SKM-1 treated with dmso at 0.1 percent for 144 hours (cell line): Measurements from ENCODE around the gene ZBTB11.
"Not testable (repeated sequence)": the region's sequence is repeated elsewhere in the genome, so short reads cannot be mapped to it uniquely, and the experiment has no call there.

Experiments used
- DNase-seq: peaks from one replicate; lab custom pipeline; 2025; ENCODE audit not compliant: unreplicated experiment; lab: John Stamatoyannopoulos, UW

ZBTB11 gene

DNA sequence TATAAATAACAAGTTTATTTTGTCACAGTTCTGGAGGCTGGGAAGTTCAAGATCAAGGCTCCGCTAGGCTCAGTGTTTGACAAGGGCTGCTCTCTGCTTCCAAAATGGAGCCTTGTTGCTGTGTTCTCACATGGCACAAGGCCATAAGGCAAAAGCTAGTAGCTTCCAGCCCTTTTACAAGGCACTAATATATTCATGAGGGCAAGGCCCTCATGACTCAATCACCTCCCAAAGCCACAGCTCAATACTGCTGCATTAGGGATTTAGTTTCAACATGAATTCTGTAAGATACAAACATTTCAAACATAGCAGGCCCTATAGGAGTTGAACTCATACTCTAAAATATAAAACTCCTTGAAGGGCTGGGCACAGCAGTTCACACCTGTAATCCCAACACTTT, 30.2 kb downstream of the ZBTB11 start:
- DNase-seq: no peak

- DNase-seq: no peak
Measured at GRCh38 chr3:101643861-101644613, 32.9 kb downstream of the ZBTB11 start.

GRCh38 chr3:101643009-101643844, 33.7 kb downstream of the ZBTB11 start:
- no peak for DNase-seq

DNA sequence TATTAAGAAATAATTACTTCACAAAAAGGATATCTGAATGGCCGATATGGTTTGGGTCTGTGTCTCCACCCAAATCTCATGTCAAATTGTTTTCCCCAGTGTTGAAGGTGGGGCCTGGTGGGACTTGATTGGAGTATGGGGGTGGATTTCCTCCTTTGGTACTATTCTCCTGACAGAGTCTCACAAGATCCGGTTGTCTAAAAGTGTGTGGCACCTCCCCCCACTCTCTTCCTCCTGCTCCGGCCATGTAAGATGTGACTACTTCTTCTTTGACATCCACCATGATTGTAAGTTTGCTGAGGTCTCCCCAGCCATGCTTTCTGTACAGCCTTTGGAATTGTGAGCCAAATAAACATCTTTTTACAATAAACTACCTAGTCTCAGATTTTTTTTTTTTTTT, 34.5 kb downstream of the ZBTB11 start:
- DNase-seq: no peak

DNA sequence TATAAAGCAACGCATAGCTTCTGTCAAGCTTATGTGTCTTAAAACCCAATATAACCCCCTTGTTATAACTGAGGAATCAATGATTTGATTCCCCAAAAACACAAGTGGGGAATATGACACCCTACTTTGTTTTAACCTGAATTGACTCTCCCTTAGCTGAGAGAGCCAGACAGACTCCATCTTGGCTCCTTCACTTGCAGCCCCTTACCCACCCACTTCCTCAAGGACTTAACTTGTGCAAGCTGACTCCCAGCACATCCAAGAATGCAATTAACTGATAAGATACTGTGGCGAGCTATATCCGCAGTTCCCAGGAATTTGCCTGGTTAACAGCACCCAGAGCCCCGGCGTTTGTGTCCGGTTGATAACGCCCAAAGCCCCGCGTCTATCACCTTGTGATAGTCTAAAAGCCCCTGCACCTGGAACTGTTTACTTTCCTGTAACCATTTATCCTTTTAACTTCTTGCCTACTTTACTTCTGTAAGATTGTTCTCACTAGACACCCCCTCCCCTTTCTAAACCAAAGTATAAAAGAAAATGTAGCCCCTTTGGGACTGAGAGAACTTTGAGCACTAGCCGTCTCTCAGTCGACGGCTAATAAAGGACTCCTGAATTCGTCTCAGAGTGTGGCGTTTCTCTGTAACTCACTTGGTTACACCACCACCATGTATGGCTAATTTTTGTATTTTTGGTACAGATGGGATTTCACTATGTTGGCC, 35.4 kb downstream of the ZBTB11 start:
- DNase-seq: not testable (repeated sequence)

DNA sequence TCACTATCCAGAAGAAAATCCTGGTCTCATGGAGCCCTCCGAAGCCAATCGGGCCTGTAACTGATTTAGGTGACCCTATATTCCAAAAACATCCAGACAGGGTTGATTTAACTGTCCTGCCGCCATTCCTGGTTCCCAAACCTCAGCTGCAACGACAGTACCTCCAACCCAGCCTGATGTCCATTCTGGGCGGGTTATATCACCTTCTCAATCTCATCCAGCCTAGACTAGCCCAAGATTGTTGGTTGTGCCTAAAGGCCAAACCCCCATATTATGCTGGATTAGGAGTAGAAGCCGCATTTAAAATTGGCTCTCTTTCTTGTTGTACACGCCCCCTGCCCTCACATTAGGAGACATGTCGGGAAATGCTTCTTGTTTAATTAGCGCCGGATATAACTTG, 36.7 kb downstream of the ZBTB11 start:
- no peak for DNase-seq

- DNase-seq: no peak
Measured at GRCh38 chr3:101639280-101639963, 37.5 kb downstream of the ZBTB11 start.

DNA sequence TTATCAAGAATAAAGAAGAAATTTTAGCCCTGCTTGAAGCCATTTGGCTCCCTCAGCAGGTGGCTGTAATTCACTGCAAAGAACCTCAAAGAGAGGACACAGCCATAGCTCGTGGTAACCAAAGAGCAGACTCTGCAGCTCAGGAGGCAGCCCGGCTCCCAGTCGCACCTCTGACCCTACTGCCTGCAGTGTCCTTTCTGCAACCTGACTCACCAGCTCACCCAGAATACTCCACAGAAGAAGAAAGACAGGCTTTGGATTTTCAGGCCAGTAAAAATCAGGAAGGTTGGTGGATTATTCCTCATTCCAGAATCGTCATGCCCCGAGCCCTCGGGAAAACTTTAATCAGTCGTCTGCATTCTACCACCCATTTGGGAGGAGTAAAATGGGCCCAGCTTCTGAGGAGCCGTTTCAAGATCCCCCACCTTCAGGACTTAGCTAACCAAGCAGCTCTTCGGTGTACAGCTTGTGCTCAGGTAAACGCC, 38.6 kb downstream of the ZBTB11 start:
- no peak for DNase-seq

GRCh38 chr3:101637451-101637850, 39.5 kb downstream of the ZBTB11 start:
- DNase-seq: no peak

DNA sequence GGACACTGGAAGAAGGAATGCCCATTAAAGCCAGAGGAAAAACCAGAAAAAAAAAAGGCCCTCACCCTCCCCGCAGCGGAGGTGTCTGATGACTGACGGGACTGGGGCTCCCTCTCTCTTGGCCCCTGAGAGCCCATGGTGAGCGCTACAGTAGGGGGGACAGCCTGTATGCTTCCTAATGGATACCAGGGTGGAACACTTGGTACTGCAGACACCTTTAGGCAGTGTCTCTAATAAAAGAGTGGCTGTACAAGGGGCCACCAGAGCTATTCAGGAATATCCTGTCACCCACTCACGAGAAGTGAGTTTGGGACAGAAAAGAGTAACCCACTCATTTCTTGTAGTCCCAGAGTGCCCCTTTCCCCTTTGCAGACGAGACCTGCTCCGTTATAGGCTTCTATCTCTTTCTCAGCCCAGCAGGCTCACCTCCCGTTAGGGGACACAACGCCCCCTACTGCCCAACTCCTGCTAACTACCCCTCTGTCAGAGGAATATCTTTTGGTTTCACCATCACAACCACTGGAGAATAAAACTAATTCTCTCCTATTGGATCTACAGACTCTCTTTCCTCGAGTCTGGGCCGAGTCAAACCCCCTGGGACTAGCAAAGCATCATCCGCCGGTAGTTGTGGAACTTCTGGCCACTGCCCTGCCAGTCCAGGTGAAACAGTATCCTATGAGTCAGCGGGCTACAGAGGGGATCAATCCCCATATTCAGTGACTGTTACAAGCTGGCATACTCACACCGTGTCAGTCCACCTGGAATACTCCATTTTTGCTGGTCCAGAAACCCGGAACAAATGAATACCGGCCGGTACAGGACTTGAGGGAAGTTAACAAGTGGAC, 40.8 kb downstream of the ZBTB11 start:
- peak; percentile 62 for DNase-seq

GRCh38 chr3:101635345-101635744, 41.6 kb downstream of the ZBTB11 start:
- DNase-seq: no peak

DNA sequence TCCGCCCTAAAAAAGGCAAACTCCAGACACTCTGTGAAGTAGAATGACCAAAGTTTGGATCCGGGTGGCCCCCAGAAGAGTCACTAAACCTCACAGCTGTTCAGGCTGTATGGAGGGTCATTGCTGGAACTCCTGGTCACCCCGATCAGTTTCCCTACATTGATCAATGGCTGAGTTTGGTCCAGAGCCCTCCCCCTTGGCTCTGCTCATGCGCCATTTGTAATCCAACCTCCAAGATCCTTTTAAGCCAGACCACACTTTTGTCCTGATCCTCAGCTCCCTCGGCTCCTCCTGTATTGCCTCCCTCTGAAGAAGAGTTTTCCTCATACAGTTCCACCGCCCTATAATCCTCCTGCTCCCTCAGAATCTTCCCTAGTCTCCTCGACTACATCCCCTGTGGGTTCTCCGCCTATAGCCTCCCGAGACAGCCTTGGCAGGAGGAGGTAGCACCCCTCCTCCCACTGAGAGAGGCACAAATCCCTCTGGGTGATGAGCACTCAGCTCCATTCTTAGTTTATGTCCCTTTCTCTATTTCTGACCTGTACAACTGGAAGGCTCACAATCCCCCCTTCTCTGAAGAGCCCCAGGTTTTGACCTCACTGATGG, 42.2 kb downstream of the ZBTB11 start:
- DNase-seq: no peak

GRCh38 chr3:101633186-101633585, 43.7 kb downstream of the ZBTB11 start:
- no peak for DNase-seq

DNA sequence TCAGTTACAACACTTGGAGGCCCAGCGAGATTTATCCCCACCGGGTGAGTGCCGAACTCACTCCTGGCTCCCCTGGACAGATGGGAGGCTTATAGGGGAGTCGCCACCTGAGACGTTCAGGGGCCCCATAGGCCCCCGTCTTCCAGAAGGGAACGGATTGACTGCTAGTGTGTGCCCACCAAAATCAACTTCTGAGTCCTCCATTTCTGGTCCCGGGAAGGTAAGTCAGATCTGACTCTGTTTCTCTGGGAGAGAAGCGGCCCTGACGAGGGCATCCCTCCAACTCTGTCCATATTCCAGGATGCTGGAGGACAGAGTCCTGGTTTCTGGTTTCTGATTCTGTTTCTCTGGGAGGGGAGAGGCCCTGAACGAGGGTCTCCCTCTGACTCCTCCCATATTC, 44.3 kb downstream of the ZBTB11 start:
- no peak for DNase-seq

DNA sequence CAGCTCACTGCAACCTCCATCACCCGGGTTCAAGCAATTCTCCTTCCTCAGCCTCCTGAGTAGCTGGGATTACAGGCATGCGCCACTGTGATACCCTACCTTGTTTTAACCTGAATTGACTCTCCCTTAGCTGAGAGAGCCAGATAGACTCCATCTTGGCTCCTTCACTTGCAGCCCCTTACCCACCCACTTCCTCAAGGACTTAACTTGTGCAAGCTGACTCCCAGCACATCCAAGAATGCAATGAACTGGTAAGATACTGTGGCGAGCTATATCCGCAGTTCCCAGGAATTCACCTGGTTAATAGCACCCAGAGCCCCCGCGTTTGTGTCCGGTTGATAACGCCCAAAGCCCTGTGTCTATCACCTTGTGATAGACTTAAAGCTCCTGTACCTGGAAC, 45.0 kb downstream of the ZBTB11 start:
- not testable (repeated sequence) for DNase-seq

GRCh38 chr3:101631098-101631796, 45.7 kb downstream of the ZBTB11 start:
- no peak for DNase-seq

DNA sequence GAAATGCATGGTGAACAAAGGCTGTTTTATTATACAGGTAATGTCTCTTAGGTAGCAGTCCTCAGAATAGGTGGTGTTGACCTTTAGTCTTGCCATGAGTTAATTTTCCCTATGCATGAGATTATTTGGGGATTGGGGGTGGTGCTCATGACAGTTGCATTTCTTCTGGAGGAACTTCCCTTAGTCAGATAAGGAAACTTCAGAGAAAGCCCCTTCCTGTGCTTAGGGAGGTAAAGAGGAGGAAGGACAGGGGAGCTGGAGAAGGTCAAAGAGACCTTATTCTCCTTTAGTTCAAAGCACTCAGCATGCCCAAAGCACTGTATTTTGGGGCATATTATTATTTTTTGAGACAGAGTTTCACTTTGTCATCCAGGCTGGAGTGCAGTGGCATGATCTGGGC, 47.7 kb downstream of the ZBTB11 start:
- no peak for DNase-seq

GRCh38 chr3:101625879-101626278, 51.1 kb downstream of the ZBTB11 start:
- DNase-seq: no peak

DNA sequence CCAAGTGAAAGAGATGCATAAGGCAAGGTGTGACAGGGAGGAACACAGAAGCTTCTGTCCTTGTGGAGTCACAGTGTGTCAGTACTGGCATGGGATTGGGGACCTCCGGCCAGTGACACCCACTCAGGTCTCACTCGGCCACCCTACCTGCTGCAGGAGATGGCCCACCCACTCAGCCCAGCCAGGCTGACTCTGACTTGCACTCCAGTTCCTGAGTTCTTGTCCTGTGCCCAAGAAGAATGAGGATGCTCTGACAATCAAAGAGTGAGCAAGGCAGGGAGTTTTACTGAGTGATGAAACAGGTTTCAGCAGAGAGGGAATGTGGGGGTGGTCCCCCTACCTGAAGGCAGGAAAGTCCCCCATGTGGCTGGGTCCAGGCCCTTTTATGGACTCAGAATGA, 52.1 kb downstream of the ZBTB11 start:
- no peak for DNase-seq
